ENCODE measurements around the gene ELSPBP1.

DNA sequence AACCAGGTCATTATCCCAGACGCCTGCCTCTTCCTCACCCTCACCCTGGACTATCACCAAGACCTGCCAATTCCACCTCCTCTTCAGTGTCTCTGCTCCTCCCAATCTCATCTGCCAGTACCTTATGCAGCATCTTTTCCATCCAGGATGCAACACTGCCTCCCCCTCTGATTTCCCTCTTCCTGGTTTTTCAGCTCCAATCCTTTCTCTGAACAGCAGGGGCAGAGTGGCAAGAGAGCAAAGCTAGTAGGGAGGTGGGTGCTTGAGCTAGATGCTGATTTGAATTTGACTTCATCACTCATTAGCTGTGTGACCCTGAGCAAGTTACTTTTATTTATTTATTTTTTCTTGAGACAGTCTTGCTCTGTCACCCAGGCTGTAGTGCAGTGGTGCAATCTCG, 75.0 kb downstream of the ELSPBP1 start:
- TF ChIP-seq, protein P1, sequence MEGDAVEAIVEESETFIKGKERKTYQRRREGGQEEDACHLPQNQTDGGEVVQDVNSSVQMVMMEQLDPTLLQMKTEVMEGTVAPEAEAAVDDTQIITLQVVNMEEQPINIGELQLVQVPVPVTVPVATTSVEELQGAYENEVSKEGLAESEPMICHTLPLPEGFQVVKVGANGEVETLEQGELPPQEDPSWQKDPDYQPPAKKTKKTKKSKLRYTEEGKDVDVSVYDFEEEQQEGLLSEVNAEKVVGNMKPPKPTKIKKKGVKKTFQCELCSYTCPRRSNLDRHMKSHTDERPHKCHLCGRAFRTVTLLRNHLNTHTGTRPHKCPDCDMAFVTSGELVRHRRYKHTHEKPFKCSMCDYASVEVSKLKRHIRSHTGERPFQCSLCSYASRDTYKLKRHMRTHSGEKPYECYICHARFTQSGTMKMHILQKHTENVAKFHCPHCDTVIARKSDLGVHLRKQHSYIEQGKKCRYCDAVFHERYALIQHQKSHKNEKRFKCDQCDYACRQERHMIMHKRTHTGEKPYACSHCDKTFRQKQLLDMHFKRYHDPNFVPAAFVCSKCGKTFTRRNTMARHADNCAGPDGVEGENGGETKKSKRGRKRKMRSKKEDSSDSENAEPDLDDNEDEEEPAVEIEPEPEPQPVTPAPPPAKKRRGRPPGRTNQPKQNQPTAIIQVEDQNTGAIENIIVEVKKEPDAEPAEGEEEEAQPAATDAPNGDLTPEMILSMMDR (IDR thresholded peaks at IDR 0.05; ENCODE audit: low read depth, low read length), result no peak
- no peak for TF ChIP-seq EZH2phosphoT487 (IDR thresholded peaks at IDR 0.05; ENCODE audit: low read depth)

Data from OCI-LY3 (cell line).